Measurements from ENCODE around the gene VIT.

VIT gene

DNA sequence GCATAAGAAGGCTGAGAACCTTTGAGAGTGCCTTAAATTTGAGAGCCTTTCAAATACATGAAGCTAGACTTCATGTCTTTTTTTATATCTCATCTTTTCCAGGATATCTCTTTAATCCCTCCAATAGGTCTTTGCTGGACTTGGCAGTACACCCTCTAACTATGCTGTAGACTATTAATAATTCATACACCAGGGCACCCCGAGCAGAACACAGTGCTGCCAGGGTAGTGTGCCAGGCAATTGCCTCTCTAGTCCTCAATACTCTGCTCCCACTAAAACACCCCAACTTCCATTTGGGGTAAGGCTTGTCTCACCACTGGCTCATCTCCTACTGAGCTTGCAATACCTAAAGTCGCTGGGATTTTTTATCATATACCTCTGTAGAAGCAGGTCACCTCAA is 80.8 kb downstream of the VIT start:
- TF ChIP-seq, protein P1, sequence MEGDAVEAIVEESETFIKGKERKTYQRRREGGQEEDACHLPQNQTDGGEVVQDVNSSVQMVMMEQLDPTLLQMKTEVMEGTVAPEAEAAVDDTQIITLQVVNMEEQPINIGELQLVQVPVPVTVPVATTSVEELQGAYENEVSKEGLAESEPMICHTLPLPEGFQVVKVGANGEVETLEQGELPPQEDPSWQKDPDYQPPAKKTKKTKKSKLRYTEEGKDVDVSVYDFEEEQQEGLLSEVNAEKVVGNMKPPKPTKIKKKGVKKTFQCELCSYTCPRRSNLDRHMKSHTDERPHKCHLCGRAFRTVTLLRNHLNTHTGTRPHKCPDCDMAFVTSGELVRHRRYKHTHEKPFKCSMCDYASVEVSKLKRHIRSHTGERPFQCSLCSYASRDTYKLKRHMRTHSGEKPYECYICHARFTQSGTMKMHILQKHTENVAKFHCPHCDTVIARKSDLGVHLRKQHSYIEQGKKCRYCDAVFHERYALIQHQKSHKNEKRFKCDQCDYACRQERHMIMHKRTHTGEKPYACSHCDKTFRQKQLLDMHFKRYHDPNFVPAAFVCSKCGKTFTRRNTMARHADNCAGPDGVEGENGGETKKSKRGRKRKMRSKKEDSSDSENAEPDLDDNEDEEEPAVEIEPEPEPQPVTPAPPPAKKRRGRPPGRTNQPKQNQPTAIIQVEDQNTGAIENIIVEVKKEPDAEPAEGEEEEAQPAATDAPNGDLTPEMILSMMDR (IDR thresholded peaks at IDR 0.05; ENCODE audit: low read depth, low read length), result no peak
- no peak for DNase-seq (ENCODE audit: extremely low read depth, low read depth)

DNA sequence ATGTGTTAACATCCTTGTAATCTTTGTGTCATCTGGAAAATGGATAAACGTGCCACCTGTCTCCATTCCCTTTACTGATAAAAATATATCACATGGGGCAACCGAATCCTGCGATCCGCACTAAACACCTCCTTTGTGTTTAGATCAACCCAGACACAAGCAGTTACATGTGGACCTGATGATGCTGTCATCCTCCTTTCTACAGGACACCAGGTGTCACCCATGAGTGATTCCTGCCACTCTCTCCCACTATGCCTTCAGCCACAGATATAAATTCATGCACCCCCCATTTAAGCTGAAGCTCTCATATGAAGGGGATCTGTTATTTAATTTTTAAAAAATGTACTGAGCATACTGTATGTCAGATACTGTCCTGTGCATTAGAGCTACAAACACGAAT is 81.3 kb downstream of the VIT start:
- DNase-seq (ENCODE audit: extremely low read depth, low read depth), result no peak
- TF ChIP-seq, protein P1 (IDR thresholded peaks at IDR 0.05; ENCODE audit: low read depth, low read length), result no peak

DNA sequence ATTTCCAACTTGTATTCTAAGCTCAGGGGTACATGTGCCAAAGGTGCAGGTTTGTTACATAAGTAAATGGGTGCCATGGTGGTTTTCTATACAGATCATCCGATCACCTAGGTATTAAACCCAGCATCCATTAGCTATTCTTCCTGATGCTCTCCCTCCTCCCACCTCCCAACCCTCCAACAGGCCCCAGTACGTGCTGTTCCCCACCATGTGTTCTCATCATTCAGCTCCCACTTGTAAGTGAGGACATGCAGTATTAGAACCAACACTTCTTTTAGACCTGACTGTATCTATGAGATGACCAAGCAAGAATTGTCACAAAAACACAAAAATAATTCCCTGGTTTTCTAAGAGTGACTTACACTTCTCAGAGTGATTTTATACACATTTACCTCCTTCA is 83.0 kb downstream of the VIT start:
- DNase-seq (ENCODE audit: extremely low read depth, low read depth), result no peak
- TF ChIP-seq, protein P1 (IDR thresholded peaks at IDR 0.05; ENCODE audit: low read depth, low read length), result no peak

DNA sequence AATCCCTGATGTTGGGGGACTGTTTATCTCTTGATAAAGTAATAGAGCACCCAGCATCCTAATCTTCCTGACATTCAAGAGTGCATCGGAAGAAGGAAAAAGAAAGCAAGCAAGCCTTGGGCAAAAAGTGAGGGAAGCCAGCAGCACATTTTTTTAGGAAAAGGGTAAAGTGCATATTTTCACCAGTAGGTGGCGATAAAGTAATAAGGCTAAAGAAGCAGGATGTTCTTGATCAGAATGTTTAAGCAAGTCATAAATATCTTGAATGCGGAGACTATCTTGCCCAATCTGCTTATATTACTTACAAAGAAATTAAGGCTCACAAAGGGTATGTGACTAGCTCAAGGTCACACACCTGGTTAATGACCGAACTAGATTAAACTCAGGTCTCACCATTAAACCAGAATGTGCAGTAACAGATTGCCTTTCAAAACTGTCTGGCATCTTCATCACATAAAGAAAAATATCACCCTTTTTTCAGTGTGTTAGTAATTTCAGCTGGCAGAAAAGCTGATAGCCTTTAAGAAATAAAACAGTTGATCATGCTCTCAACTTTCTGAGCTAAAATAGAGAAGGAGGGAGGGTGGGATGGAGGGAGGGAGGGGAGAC is 83.8 kb downstream of the VIT start:
- DNase-seq (ENCODE audit: extremely low read depth, low read depth), result peak; percentile 39
- TF ChIP-seq, protein P1 (IDR thresholded peaks at IDR 0.05; ENCODE audit: low read depth, low read length), result peak; percentile 73

DNA sequence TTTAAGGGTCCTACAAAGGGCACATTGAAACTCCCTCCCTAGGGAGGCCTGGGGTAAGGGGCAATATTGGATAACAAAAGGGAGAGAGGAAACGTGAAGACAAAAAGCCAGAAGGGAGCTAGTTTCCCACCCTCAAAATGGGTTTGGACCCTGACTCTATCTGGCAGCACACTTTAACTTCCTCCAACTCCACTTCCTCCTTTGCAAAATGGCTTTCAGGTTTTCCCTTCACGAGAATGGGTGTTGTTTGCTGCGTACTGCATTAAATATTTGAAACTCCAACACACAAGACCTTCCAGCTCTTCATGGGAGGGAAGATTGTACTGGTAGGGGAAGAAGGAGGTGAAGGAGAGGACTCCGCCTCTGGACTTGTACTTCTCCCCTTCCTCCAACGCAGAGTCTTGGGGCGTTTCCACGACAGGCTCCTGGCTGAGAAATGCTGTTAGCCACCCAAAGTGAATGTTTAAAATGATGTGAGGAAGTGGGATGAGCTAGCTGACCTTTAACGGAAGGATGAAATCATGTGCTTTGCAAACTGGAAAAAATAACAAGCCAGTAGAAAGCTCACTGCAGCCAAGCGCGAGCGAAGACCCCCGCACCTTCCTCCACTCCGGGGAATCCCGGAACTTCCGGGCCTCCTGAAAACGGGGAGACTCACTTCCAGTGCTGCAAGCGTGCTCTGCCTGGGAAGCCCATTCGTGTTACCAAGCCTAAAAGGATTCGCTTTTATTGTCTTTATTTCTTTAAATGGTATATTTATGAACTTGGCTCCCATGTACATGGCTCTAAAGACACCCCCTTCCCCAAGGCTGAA is 85.6 kb downstream of the VIT start:
- TF ChIP-seq, protein P1 (IDR thresholded peaks at IDR 0.05; ENCODE audit: low read depth, low read length), result no peak
- DNase-seq (ENCODE audit: extremely low read depth, low read depth), result no peak

DNA sequence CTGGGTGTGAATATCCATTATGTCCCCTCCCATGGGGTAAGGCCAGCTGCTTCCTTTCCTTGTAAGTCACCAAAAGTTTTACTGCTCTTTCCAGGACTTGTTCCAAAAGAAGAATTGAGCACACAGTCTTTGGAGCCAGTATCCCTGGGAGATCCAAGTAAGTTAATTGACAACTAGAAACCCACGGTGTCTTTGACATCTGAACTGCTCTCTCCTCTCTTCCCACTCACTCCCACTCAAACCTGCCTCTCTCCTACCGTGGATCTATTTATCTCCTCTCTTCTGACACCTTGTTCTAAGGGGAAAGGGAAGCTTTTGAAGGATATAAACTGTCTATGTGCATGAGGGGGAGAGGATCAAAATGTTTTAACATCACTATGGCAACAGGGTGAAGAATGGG is 86.7 kb downstream of the VIT start:
- TF ChIP-seq, protein P1 (IDR thresholded peaks at IDR 0.05; ENCODE audit: low read depth, low read length), result no peak
- DNase-seq (ENCODE audit: extremely low read depth, low read depth), result no peak

DNA sequence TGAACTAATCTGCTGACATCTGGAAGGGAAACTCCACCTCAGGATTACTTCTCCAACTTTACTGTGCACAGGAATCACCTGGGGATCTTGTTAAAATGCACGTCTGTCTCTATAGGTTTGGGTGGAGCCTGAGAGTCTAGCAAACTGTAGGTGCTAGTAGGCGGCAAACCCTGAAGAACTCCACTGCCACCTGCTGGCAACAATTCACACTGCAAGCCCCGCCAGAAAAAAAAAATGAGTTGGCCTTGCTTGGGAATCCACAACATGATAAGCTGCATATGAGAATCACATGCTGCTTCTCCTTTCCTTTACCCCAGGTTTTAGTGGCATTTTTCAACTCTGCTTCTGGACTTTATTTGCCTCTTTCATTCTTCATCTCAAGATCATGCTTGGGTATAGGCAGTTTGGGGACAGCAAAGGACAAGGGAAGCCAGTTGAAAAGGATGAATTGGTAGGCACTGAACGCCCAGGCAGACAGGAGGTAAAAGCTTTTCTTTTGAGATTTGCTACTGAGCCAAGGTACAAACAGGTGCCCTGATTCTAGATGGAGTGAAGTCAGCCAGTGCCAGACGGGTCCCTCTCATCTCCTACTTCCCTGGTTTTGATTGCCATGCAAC is 88.8 kb downstream of the VIT start:
- TF ChIP-seq, protein P1 (IDR thresholded peaks at IDR 0.05; ENCODE audit: low read depth, low read length), result peak; percentile 94
- DNase-seq (ENCODE audit: extremely low read depth, low read depth), result peak; percentile 37
